ENCODE measurements around the gene DDRGK1.

The DDRGK1 gene

GRCh38 chr20:3245711-3246110 lies 41.2 kb upstream of the DDRGK1 start:
- no peak for TF ChIP-seq CTCF (IDR thresholded peaks at IDR 0.05; ENCODE audit: extremely low read depth, missing control alignments)
- DNase-seq (ENCODE audit: low spot score) = no peak

DNA sequence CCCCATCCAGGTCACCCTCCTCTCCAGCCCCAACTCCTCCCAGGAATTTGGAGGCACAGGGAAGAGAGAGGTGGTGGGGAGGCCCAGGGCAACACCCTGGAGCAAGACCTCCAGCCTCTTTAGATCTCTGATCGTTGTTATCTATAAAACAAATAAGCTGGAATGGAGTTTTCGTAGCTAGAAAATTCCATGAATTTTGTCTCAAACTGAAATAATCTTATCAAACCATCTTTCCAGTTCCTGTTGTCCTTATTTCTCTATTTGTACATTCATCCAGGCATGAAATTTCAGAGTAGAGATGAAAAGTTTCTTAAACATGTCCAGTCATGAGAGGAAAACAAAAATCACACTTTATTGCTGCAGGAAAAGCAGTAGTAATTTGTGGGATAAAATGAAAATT lies 40.7 kb upstream of the DDRGK1 start:
- DNase-seq (ENCODE audit: low spot score) = no peak
- no peak for TF ChIP-seq CTCF (IDR thresholded peaks at IDR 0.05; ENCODE audit: extremely low read depth, missing control alignments)

DNA sequence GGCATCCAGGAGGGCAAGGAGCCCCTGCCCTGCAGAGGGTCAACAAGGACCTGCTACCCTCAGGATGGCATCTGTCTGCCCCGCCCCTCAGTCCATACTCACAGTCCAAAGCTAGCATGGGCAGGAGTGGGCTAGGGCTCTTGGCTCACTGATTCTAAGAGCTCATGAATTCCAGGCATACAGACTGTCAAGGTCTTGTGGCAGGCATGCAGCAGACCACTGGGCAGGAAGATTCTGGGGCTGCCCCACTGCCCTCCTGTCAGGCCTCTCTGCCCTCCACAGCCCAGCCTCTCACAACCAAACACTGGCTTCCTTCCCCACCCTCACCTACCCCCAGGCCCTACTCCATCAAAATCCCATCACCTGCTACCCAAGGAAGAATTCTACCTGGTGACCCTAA lies 40.1 kb upstream of the DDRGK1 start:
- TF ChIP-seq CTCF (IDR thresholded peaks at IDR 0.05; ENCODE audit: extremely low read depth, missing control alignments) = no peak
- no peak for DNase-seq (ENCODE audit: low spot score)

GRCh38 chr20:3243718-3244358 lies 39.4 kb upstream of the DDRGK1 start:
- TF ChIP-seq CTCF (IDR thresholded peaks at IDR 0.05; ENCODE audit: extremely low read depth, missing control alignments) = no peak
- DNase-seq (ENCODE audit: low spot score) = no peak

DNA sequence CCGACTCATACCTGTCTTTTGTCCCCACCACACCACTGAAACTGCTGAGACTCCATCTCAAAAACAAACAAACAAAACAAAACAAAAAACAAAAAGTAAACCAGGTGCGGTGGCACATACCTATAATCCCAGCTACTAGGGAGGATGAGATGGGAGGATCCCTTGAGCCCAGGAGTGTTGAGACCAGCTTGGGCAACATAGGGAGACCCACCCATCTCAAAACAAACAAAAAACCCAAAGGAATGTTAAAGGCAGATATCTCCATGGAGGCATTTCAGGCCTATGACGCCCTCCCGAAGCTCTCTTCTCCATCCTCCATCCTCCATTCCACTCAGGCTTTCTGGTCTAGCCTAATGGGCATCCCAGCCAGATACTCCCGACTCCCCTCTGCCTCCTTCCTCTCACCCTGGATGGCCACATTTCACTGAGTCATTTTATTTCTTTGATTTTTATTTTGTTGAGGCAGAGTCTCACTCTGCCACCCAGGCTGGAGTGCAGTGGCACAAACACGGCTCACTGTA lies 37.8 kb upstream of the DDRGK1 start:
- TF ChIP-seq CTCF (IDR thresholded peaks at IDR 0.05; ENCODE audit: extremely low read depth, missing control alignments) = no peak

GRCh38 chr20:3240776-3241363 lies 36.4 kb upstream of the DDRGK1 start:
- DNase-seq (ENCODE audit: low spot score) = no peak
- no peak for TF ChIP-seq CTCF (IDR thresholded peaks at IDR 0.05; ENCODE audit: extremely low read depth, missing control alignments)

More for the DNA sequence above, 37.8 kb upstream of the DDRGK1 start:
- DNase-seq (ENCODE audit: low spot score) = no peak

GRCh38 chr20:3239867-3240775 lies 35.6 kb upstream of the DDRGK1 start:
- no peak for TF ChIP-seq CTCF (IDR thresholded peaks at IDR 0.05; ENCODE audit: extremely low read depth, missing control alignments)
- peak; percentile 41 for DNase-seq (ENCODE audit: low spot score)
